K562 (cell line): ENCODE results near the gene ANKS3. TPM values are rescaled to one million over a fixed set of nuclear protein-coding genes. Genes with fewer than 3 reads are reported as not detected.
A peak's percentile ranks its signal among the peaks of the same experiment; 100 is the strongest.

ENCODE experiments used
- ATAC-seq: fragments of 200-7000 bp; cut with Tn5 transposase; 3 replicates; pipeline ENCODE4 v1.9.1; 2020; ENCODE audit warnings: moderate library complexity
- BruUV-seq: library from RNA; stranded (reverse); fragments of 400-500 nt; replicated peaks from 2 replicates; lab custom pipeline; 2021; lab: Mats Ljungman, UMichigan
- CTCF ChIA-PET: fragments of 300-600 bp; formaldehyde crosslinking; extraction: SDS; loops from one replicate; lab custom pipeline; 2021; ENCODE audit warnings: low intra/inter-chr PET ratio; lab: Yijun Ruan, JAX
- POLR2A ChIA-PET: fragments of 300-600, 350-650 bp; sonication (Branson Sonifier 250); formaldehyde crosslinking; extraction: SDS; loops from one replicate; lab custom pipeline; 2021; ENCODE audit warnings: antibody characterized with exemption, inconsistent platforms; lab: Yijun Ruan, JAX
- DNase-seq, 4 experiments: peaks; one replicate each; pipeline versions ENCODE4 v3.0.0 to v3.0.0-alpha.2; 2011 to 2018; ENCODE audit warnings: low spot score in 3 of 4, mixed read lengths in 3 of 4; ENCODE audit errors: extremely low read depth in 1 of 4
- FAIRE-seq: peaks from 2 replicates; lab custom pipeline; 2011; peaks lifted over from hg19 to GRCh38; lab: Jason Lieb, UNC
- H2AFZ ChIP-seq: 2 replicates; pipeline ENCODE4 v1.6.0; 2011; ENCODE audit warnings: low read depth, low read length, control low read depth, inconsistent platforms
- H3K27ac ChIP-seq: fragments of 200-600 bp; 3 replicates; pipeline ENCODE4 v1.8.0; 2011; ENCODE audit warnings: low read depth, mild to moderate bottlenecking, control low read depth, inconsistent platforms, low read length, moderate library complexity, mixed read lengths; ENCODE audit errors: extremely low read depth
- H3K27me3 ChIP-seq, 2 experiments: fragments of 300-600 bp in 1 of 2; 2 replicates in 1 of 2; 3 replicates in 1 of 2; pipeline versions ENCODE4 v1.6.0 to v1.8.0; 2011; ENCODE audit warnings: inconsistent platforms in 2 of 2, low read length in 2 of 2, mild to moderate bottlenecking in 1 of 2, mixed read lengths in 1 of 2, moderate library complexity in 1 of 2; ENCODE audit not compliant: control insufficient read depth in 2 of 2, insufficient read depth in 2 of 2
- H3K36me3 ChIP-seq: fragments of 300-600 bp; 3 replicates; pipeline ENCODE4 v1.8.0; 2011; ENCODE audit warnings: mild to moderate bottlenecking, low read length, inconsistent platforms; ENCODE audit not compliant: control insufficient read depth, insufficient read depth
- H3K4me1 ChIP-seq, 2 experiments: fragments of 200-600 bp in 1 of 2; replicated peaks in 1 of 2; 2 replicates in 1 of 2; 3 replicates in 1 of 2; pipeline versions ENCODE4 v1.5.1 to v1.8.0; 2011; ENCODE audit warnings: inconsistent platforms in 2 of 2, low read length in 2 of 2, mild to moderate bottlenecking in 1 of 2, mixed read lengths in 1 of 2, moderate library complexity in 1 of 2; ENCODE audit not compliant: control insufficient read depth in 2 of 2, insufficient read depth in 2 of 2
- H3K4me2 ChIP-seq: 2 replicates; pipeline ENCODE4 v1.6.1; 2011; ENCODE audit warnings: low read length, control low read depth, inconsistent platforms, mixed read lengths; ENCODE audit not compliant: insufficient read depth
- H3K4me3 ChIP-seq: fragments of 200-600 bp; sonication (generic), shearing (Covaris generic); 2 replicates; pipeline ENCODE4 v1.5.1; 2016; ENCODE audit warnings: control low read depth, inconsistent platforms
- H3K79me2 ChIP-seq: fragments of 200-600 bp; 3 replicates; pipeline ENCODE4 v1.8.0; 2011; ENCODE audit warnings: low read length, inconsistent platforms; ENCODE audit not compliant: control insufficient read depth, insufficient read depth
- H3K9ac ChIP-seq, 2 experiments: 2 replicates each; pipeline versions ENCODE4 v1.6.0 to v1.6.1; 2011; ENCODE audit warnings: low read depth in 2 of 2, low read length in 2 of 2, control low read depth in 1 of 2, inconsistent platforms in 1 of 2, mild to moderate bottlenecking in 1 of 2, mixed read lengths in 1 of 2; ENCODE audit not compliant: insufficient read depth in 1 of 2
- H3K9me1 ChIP-seq: one replicate; pipeline ENCODE4 v1.6.0; 2011; ENCODE audit warnings: inconsistent platforms, mild to moderate bottlenecking, low read length, moderate library complexity; ENCODE audit not compliant: control insufficient read depth, insufficient read depth
- H3K9me3 ChIP-seq: replicated peaks from 2 replicates; pipeline ENCODE4 v1.5.1; 2011; ENCODE audit warnings: low read depth, low read length, inconsistent platforms; ENCODE audit not compliant: control insufficient read depth, insufficient read depth
- H4K20me1 ChIP-seq: replicated peaks from 2 replicates; pipeline ENCODE4 v1.6.1; 2011; ENCODE audit warnings: low read length, inconsistent platforms, mixed read lengths; ENCODE audit not compliant: control insufficient read depth, insufficient read depth
- BRD9 ChIP-seq: fragments of 450-650 bp; IDR thresholded peaks from 2 replicates; pipeline ENCODE4 v1.6.1; 2018; ENCODE audit warnings: low read depth; ENCODE audit not compliant: partially characterized antibody
- NCOA2 ChIP-seq, 2 experiments: fragments of 450-650 bp; IDR thresholded peaks; 2 replicates each; pipeline ENCODE4 v1.6.1; 2018; ENCODE audit warnings: mild to moderate bottlenecking in 2 of 2, moderate library complexity in 1 of 2; ENCODE audit not compliant: partially characterized antibody in 2 of 2
- NR0B1 ChIP-seq: fragments of 450-650 bp; IDR thresholded peaks from one replicate; pipeline ENCODE4 v1.6.1; 2018; ENCODE audit warnings: mild to moderate bottlenecking, moderate library complexity; ENCODE audit not compliant: partially characterized antibody
- POLR3G ChIP-seq: IDR thresholded peaks from 2 replicates; pipeline ENCODE4 v1.6.1; 2011; ENCODE audit not compliant: insufficient read length, insufficient replicate concordance; ENCODE audit errors: extremely low read depth
- PRDM10 ChIP-seq: fragments of 450-650 bp; IDR thresholded peaks from 2 replicates; pipeline ENCODE4 v1.6.1; 2018; ENCODE audit not compliant: partially characterized antibody
- PRPF4 ChIP-seq: fragments of 200-400 bp; formaldehyde crosslinking; IDR thresholded peaks from one replicate; pipeline ENCODE4 v1.6.1; 2017; ENCODE audit warnings: low read length, low read depth, mild to moderate bottlenecking; ENCODE audit not compliant: insufficient read depth, poor library complexity, severe bottlenecking
- ZBTB33 ChIP-seq: sonication (generic); formaldehyde crosslinking; IDR thresholded peaks from 2 replicates; pipeline ENCODE4 v1.8.1; 2023; ENCODE audit warnings: mild to moderate bottlenecking, missing genetic modification reagents
- ZBTB43 ChIP-seq: sonication (generic); formaldehyde crosslinking; IDR thresholded peaks from 2 replicates; pipeline ENCODE4 v1.8.0; 2023; ENCODE audit warnings: mild to moderate bottlenecking, missing genetic modification reagents
- ZNF282 ChIP-seq: sonication (generic); formaldehyde crosslinking; IDR thresholded peaks from 2 replicates; pipeline ENCODE4 v1.8.1; 2023; ENCODE audit warnings: missing genetic modification reagents
- WGBS: fragments of 100-300 bp; shearing (Covaris generic); methylation state at CpG from one replicate; pipeline ENCODE4 v1.1.6; 2016; ENCODE audit warnings: low coverage, mixed read lengths; ENCODE audit not compliant: insufficient coverage; ENCODE audit errors: missing lambda C conversion rate; 5-methylcytosine and 5-hydroxymethylcytosine counted together
- in situ Hi-C: fragments of 300-500 bp; cut with MboI; formaldehyde crosslinking; loops from 4 replicates; pipeline ENCODE4 v1.15.0; 2018; ENCODE audit warnings: inconsistent platforms, mixed read lengths
- intact Hi-C: fragments of 100-400 bp; cut with micrococcal nuclease; formaldehyde crosslinking; loops from 2 replicates; pipeline ENCODE4 v1.14.2; 2022
- polyA plus RNA-seq, 8 experiments: library from polyadenylated mRNA; depleted of rRNA in 4 of 8; stranded (reverse) in 5 of 8; unstranded in 3 of 8; fragments of >200 nt; fragmentation: Nextera tagmentation in 2 of 8; fragmentation: Illumina TruSeq in 1 of 8; extraction: Ambion mirVana in 2 of 8; extraction: Trizol in 1 of 8; gene quantifications; 2 replicates each; pipeline versions ENCODE4 v1.2.1 to v1.2.3, GENCODE V29; 2011 to 2014; ENCODE audit warnings: inconsistent platforms in 1 of 8, missing spikeins in 1 of 8
- total RNA-seq, 7 experiments: library from RNA; depleted of rRNA in 6 of 7; stranded (reverse); fragments of >200 nt in 6 of 7; fragmentation: Illumina TruSeq in 2 of 7; extraction: Trizol in 2 of 7; gene quantifications; 2 replicates each; pipeline versions ENCODE4 v1.2.1 to v1.2.3, GENCODE V29; 2011 to 2021; ENCODE audit warnings: low replicate concordance in 1 of 7

Gene ANKS3
- total and polyA plus RNA-seq, 9 of the 15 experiments (the other 6 are each of a cell fraction or from before 2014, with no cell fraction given): 0.43 to 25.7 (median 14.8) TPM

GRCh38 chr16:4667203-4667963 is 66.7 kb downstream of the ANKS3 start (continued):
- TF ChIP-seq NCOA2 (IDR thresholded peaks at IDR 0.05; ENCODE audit: partially characterized antibody in 2 of 2): no peak
- TF ChIP-seq POLR3G: no peak
- no peak for TF ChIP-seq ZNF282 (CRISPR knock-in tag)

- TF ChIP-seq PRDM10: no peak
- TF ChIP-seq PRPF4: no peak
- TF ChIP-seq ZBTB43: no peak
- TF ChIP-seq BRD9: no peak
- no peak for TF ChIP-seq NR0B1
- no peak for TF ChIP-seq ZBTB33
- no peaks in the 10 kb centered on the region; the same call in 1 of the 2 replicates for H4K20me1 ChIP-seq
- H3K27me3 ChIP-seq: no peaks in the 10 kb centered on the region
- no peak for ATAC-seq
- 92% methylated on average over 17 of the region's 20 CpGs for WGBS
- no peak overlapping the region for H3K27ac ChIP-seq
- ChIA-PET CTCF (no interaction called here), POLR2A (no interaction called here)
- in situ Hi-C loops (no loop called here), intact Hi-C loops (no loop called here)
- H3K36me3 ChIP-seq: peaks cover 58% of the 10 kb centered on the region
- no peak overlapping the region for H3K4me2 ChIP-seq
- no TSS peak for BruUV-seq
- H3K9me3 ChIP-seq: no peaks in the 10 kb centered on the region
- H3K79me2 ChIP-seq: no peaks in the 10 kb centered on the region
- no peak overlapping the region for H2AFZ ChIP-seq
- FAIRE-seq: no peak
- peak overlapping the region in 1 of 2 experiments; percentile 61; a peak in 1 of 4 replicates for H3K9ac ChIP-seq
- H3K4me1 ChIP-seq: peaks cover 0 to 19% of the 10 kb centered on the region in 2 experiments; a peak in 2 of 5 replicates
- no peak for DNase-seq
- no peak overlapping the region for H3K4me3 ChIP-seq
- no peaks in the 10 kb centered on the region for H3K9me1 ChIP-seq
These were observed 67.4 kb downstream of the ANKS3 start for GRCh38 chr16:4666537-4667202.
